CMK (cell line): ENCODE measurements around the gene OSBP2.
A peak's percentile ranks its signal among the peaks of the same experiment; 100 is the strongest.
"Not testable (repeated sequence)": the region's sequence is repeated elsewhere in the genome, so short reads cannot be mapped to it uniquely, and the experiment has no call there.

ENCODE experiments used
- DNase-seq: peaks from one replicate; pipeline ENCODE4 v3.0.0-alpha.2; 2010; ENCODE audit warnings: low read depth

Gene OSBP2

DNA sequence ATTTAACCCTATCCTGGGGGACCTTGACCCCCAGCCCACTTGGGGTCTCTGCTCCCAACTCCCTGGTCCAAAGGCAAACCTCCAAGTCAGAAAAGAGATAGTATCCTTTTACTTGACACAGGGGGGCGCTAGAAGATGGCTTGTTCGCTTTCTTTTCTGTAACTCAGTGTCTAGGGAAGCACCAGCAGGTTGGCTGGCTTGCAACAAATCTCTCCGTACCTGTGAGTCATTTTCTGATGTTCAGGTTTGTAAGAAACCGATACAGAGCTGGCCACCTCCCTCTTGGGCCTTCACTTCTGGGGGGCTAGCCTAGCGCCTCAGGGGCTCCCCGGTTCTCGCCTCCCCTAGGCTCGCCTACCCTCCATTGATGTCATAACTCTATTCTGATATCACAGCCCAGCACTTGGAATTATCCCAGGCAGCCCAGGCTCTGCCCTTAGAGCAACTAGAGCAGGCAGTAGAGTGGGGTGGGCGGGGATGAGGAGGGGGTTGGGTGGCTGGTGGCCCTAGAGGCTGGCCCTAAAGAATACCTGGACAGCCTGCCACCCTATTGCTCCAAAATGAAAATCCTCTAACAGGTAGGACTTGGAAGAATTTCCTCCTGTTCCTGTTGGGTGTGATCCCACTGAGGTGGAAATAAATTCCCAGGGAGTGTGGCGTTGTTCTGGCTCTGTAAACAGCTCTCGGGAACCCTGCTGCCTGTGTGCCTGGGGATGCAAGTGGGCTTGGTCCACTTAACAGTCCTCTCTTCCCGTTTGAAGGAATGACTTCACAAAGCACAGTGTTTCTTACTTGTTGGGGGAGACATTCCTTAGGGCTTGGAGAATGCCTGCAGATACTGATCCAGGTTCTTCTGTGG is 69.4 kb downstream of the OSBP2 start:
- no peak for DNase-seq

DNA sequence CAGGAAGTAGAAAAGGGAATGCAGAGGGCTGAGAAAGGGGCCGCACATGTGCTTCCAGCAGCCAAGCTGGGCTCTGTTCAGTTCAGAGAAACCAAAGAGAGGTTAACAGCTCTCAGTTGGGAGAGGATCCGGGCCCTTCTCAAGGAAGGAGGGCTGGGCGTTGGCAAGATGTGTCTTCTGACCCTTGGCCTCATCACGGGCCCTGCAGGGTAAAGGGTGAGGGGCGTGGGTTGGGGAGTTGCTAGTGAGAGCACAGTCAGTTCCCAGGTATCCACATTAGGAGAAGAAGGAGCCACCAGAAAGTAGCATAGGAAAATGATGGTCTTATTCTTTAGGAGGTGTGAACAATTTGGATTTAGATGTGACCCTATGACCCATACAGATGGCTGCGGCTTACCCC is 73.0 kb downstream of the OSBP2 start:
- no peak for DNase-seq

DNA sequence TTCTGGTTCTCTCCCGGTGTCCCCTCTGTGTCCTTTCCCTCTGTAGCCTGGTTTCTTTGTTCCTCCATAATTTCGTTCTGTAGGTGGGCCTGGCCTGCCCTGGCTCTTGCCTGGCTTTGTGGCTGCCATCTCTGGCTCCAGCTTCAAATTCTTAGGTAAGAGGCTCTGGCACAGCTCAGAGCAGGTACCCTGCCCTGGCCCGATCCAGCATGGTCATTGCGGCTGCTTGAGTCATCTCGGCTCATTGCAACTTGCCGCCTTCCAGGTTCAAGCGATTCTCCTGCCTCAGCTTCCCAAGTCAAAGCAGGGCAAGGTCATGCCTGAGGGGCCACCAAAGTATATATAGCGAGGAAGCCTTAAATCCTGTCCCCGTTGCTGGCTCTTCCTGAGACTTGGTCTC is 76.0 kb downstream of the OSBP2 start:
- DNase-seq = no peak

DNA sequence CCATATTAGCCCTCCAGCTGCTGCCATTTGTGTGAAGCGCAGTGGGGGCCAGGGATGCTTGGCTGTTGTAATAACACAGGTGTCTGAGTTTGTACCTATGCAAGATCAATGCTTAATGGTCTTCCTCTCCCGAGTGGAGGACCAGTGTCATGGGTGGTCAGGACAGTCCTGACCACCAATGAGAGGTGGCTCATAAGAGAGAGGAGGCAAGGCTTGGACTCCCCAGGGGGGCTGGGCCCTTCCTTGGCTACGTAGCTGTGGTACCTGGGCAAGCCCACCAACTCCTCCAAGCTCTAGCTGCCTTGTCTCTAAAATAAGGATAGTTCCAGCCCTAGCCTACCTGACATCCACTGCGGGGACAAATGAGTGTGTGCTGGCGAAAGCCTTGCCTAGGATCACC is 79.2 kb downstream of the OSBP2 start:
- no peak for DNase-seq

DNA sequence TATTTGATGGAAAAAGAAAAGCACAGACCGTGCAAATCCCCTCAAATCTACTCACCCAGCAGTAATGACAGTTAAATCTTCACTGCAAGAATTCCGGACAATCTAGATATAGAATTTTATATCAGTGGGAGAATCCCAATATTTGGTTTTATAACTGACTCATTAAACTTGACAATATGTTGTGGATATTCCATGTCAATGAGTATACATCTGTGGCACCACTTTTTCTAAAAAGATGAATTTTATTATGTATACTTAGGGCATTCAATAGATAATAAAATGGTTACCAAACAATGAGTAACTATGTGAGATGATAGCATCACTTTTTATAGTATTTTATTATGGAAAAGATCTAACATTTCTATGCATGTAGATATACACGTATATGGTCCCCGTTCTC is 79.9 kb downstream of the OSBP2 start:
- no peak for DNase-seq

DNA sequence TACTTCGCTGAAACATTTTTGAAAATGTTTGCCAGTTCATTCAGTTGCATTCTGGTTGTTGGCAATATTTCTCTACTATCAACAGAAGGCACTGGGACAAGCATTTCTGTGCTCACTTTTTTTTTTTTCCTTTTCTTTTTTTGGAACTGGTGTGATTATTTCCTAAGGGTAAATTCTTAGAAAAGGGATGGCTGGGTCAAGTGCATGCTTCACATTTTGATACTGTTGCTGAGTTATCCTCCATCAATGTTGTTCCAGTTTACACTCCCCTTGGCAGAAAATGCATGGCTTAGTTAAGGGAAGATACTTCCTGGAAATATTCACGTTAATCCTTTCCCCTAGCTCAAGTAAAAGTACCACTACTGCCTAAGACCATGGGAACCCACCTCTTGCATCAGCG is 81.8 kb downstream of the OSBP2 start:
- no peak for DNase-seq

DNA sequence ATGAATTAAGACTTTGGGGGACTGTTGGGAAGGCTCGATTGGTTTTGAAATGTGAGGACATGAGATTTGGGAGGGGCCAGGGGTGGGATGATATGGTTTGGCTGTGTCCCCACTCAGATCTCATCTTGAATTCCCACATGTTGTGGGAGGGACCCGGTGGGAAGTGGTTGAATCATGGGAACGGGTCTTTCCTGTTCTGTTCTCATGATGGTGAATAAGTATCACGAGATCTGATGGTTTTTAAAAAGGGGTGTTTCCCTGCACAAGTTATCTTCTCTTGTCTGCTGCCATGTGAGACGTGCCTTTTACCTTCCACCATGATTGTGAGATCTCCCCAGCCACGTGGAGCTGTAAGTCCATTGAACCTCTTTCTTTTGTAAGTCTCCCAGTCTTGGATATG is 82.5 kb downstream of the OSBP2 start:
- DNase-seq = not testable (repeated sequence)

DNA sequence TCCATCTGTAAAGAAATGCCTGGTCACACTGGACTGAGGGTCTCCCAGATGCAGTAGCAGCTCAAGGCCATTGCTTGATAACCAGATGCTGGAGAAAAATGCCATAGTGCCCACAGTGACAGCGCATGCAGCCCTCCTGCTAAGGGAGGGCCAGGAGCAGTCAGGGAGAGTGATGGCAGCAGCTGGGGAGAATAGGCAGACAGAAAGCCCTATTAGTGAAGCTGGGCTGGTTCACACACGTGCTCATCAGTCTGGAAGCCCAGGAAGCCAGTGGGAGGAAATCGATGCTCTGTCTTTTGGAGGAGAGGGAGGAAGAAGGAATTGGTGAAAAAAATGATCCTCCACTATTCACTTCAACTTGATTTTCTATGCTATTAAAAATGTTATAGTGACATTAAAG is 82.9 kb downstream of the OSBP2 start:
- DNase-seq = no peak

DNA sequence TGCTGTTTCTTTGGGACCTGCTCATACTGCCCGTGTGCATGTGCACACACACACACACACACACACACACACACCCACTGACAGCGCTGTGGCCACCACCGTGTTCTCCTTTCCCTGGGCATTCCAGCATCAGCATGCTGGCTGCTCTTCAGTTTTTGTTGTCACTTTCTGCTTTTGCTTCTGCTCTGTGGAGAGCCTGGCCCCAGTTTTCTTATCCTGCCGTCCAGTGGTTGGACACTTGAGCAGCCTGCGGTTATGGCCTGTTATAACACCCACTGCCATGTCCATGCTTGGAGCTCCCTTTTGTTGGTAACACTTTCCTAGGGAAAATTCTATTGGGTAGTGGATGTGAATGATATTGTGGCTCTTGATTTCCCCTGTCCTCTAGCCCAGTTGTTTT is 83.6 kb downstream of the OSBP2 start:
- no peak for DNase-seq

DNA sequence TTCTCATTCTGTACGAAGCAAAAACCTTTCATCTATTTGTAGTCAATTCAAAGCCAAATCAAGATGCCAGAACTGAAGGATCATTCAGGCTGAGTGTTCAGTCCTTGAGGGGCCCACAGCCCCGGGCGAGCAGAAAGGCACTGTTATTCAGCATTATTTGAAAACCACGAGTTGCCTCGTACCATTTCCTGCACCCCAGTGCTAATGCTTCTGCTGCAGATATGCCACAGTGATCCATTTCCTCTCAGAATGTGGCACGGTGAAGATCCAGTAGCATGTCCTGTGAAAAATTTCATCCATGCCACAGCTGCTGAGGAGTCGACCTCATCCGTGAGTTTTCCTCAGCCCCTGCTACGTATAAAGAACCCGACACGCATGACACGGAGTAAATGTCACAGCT is 85.4 kb downstream of the OSBP2 start:
- no peak for DNase-seq

DNA sequence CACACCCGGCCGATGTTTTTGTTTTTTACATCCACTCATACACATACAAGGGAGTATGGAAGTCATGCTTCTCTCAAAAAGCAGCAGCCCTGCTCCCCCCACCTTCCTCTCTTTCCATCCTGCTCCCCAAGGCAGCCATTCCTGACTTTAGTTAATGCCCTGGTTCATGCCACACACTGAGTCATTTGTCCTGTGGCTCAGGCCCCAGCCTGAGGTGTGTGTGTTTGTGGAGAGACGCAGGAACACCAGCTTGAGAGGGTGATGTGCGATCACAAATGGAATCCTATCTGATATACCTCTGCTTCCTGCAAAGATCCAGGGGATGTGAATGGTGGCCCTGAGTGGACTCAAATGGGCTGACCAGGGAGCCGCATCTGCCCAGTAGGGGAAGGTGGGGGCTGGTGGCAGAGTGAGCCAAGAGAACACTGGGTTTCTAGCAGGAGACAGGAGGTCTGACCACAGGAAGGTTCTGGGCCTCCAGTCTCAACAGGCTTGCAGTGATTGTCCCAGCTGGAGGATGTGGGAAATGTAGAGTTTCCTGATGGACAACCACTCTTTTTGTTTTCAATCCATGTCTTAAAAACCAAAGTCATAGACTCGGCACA is 86.7 kb downstream of the OSBP2 start:
- no peak for DNase-seq

DNA sequence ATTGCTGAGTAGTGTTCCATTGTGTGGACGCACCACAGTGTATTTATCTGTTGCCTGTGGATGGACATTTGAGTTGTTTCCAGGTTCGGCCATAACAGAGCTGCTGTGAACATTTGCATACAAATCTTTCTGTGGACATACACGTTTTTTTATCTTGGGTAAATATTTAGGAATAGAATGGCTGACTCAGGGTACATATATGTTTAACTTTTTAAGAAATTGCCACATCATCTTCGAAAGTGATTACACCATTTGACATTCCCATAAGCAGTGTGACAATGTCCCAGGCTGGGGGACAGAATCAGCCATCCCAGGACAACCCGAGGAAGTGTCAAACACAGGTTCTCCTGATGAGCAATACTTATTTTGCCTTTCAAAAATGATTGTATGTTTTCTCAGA is 87.9 kb downstream of the OSBP2 start:
- no peak for DNase-seq

DNA sequence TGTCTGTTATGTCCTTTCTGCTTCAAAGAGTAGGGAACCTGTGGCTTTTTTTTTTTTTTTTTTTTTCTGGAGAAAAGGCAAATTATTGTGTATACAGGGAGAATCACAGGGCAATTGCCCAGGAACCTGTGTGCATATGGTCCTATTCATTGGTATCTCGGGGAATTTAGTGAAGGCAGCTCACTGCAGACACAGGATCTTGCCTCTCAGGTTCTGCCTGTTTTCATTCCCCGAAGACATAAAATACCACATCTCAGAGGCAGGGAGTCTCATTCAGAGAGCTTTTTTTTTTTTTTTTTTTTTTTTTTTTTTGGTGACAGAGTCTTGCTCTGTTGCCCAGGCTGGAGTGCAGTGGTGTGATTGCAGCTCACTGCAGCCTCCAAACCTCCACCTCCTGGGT is 88.3 kb downstream of the OSBP2 start:
- no peak for DNase-seq

DNA sequence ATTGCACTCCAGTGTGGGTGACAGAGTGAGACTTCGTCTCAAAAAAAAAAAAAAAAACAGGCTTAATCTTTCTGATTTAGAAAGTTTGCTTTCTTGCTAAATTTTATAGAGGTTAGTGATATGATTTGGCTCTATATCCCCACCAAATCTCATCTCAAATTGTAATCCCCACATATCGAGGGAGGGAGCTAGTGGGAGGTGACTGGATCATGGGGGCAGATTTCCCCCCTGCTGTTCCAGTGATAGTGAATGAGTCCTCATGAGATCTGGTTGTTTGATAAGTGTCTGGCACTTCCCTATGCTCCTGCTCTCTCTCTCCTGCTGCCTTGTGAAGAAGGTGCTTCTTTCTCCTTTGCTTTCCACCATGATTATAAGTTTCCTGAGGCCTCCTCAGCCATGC is 90.9 kb downstream of the OSBP2 start:
- no peak for DNase-seq

DNA sequence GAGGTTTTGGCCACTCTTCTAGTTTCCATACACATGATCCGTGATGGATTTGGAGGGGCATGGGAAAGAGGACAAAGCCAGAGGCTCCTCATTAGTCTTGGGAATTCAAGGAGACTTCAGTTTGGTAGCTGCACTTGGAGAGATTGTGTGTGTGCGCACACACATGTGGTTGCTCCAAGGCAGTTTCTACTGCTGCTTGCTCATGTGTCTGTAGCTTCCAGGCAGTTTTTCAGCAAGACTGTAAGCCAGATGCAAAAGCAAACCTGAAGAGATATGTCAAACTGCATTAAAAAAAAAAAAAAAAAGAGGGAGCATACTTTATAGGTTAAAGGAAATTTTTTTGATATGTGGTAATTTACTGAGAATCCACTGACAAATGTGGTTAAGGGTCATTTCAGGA is 95.7 kb downstream of the OSBP2 start:
- DNase-seq = no peak

DNA sequence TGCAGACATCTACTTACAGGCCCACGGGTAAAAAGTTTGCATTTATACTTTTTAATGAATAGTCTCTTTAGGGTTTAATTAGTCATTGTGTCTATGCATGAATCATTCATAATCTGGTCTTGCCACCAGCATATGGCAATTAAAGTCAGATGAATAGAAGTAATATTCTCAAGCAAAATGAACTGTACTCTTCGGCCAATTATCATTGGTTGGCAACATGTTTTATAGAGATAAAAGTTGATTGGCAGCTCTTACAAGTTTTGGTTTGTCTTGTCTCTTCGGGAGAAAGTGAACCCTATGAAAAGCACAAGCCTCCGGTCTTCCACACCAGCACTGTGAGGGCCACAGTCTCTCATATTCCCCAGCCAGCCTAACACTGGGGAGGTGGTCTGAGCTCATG is 97.8 kb downstream of the OSBP2 start:
- no peak for DNase-seq

DNA sequence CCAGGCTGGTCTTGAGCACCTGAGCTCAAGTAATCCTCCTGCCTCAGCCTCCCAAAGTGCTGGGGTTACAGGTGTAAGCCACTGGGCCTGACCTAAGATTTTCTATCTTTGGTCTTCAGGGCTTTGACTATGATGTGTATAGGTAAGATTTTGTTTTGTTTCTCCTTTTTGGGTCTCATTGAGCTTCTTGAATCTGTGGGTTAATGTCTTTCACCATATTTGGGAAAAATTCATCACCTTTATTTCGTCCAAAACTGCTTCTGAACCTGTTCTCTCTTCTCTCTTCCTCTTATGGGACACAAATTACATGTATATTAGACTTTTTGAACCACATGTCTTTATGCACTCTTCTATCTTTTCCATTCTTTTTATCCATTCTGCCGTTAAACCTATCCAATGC is 100.4 kb downstream of the OSBP2 start:
- no peak for DNase-seq

DNA sequence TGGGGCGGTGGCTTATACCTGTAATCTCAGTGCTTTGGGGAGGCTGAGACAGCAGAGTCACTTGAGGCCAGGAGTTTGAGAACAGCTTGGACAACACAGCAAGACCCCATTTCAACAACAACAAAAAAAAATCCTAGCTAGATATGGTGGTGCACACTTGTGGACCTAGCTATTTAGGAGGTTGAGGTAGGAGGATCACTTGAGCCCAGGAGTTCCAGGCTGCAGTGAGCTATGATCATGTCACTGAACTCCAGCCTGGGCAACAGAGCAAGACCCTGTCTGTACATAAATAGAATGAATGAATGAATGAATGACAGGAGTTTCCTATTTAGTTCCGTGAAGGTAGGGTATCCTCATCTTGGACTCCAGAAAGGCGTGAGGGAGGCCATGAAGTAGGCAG is 107.0 kb downstream of the OSBP2 start:
- no peak for DNase-seq

DNA sequence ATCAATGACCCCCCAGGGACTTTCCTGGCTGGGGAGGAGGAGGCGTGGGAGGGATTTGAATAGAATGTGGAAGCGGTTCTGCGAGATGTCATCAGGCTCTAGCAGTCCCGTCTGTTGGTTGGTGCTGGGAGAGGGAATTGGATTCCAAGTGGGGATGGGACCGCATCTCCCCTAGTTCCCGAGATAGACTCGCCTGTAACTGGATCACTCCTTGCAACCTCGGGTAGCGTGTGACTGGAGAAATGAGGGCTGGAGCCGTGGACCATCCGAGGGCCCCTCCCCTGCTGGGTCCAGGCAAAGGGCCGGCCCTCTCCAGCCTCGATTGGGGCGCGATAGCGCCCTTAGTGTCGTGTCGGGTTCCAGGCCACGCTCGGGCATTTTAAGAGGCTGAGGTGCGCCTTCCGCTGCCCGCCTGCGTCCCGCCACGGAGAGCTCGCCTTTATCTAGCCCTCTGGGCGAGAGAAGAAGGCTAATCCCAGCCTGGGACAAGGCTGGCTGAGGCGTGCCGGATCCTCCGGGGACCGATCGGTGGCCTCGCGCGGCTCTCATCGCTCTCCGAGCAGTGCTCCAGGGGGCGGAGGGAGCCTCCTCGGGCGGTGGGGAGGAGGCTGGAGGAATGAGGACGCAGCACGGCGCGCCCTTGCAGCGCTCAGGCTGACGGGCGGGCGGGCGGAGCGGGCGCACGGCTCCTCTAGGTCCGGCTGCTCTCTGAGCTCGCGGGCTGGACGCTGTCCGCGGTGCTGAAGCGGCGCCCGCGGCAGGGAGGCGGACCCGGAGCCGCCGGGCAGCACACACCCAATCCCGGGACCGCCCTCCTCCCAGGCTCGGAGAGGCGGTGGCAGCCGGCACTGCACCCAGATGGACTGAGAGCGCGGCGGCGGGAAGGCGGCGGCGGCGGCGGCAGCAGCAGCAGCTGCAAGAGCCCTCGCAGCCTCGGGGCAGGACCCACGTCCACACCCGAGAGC is 107.8 kb downstream of the OSBP2 start:
- DNase-seq = peak; percentile 58

DNA sequence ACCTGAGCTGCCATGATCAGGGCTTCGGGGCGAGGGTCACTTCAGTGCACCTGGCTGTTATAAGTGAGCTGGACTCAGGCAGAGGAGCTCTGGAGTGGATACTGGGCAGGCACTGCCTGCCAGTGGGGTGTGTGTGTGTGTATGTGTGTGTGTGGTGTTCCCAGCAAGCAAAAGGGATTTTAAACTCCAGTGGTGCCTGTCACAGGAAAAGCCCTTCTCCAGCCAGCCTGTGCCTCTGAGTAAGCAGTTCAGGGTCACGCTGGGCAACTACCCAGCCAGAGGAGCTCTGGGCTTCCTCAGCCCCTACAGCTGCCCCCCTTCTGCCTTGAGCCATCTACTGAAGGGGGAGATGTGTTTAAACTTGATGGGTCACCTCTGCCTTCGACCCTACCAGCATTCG is 109.0 kb downstream of the OSBP2 start:
- DNase-seq = no peak

DNA sequence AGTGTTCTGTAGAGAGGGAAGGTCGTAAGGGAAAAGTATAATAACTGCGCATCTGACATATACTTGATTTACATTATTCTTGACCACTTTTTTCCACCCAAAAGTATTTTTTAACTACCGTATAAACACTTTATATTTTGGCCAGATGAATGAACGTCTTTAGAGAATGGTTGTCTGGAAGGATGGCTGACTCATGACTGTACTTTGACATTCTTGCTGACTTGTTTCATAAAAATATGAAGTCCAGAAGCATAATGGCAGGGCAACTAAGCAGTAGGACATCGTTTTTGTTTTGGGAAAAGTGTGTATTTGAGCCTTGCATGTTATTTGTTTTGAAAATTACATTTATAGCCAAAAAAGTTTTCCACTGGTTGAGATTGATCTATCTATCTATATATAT is 110.0 kb downstream of the OSBP2 start:
- DNase-seq = no peak

DNA sequence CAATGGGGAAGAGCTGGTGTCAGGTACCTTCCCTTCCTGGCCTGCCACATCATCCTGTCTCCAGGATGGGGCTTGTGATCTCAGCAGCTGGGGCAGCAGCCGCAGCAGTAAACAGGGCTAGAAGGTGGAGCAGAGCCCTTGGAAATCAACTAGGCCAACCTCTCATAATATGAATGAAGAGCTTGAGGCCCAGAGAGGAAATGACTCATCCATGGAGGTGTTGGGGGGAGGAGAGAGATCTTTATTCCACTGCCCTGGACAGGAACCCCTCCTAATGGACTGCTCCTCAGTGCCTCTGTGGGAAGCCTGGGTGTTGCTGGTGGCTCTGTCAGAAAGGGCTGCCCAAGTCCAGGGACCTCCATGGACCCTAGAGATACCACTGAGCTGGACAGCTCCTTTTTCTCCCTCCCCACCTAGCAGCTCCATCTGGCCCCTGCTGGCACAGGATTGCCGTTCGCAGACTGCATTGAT is 111.8 kb downstream of the OSBP2 start:
- no peak for DNase-seq

DNA sequence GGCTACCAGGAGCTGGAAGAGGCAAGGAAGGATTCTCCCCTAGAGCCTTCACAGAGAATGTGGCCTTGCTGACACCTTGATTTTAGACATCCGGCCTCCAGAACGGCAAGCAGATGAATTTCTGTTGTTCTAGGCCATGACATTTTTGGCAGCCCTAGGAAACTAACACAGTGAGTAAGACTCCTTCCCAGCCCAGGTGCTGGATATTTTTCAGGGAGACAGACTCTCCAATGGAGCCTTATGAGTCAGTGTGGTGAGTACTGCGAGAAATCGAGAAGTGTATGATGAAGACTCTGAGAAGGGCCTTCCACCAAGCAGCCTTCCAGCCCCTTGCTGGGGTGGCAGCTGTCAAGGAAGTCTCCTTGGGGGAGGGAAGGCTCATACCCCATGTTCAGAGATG is 114.4 kb downstream of the OSBP2 start:
- no peak for DNase-seq
